Sciatic nerve (tissue), 2 donors: ENCODE data around the gene ASAP3. TPM values are rescaled to one million over a fixed set of nuclear protein-coding genes. Genes with fewer than 3 reads are reported as not detected.
"Not testable (repeated sequence)": the region's sequence is repeated elsewhere in the genome, so short reads cannot be mapped to it uniquely, and the experiment has no call there.

Experiments
- ATAC-seq: fragments of 200-7000 bp; cut with Tn5 transposase; one replicate; pipeline ENCODE4 v1.9.1; 2020; ENCODE audit warnings: mild to moderate bottlenecking, moderate library complexity
- DNase-seq: peaks from one replicate; pipeline ENCODE4 v3.0.0-alpha.2; 2020; ENCODE audit warnings: low spot score
- intact Hi-C: fragments of 100-400 bp; cut with DNase I; formaldehyde crosslinking; loops from one replicate; pipeline ENCODE4 v1.14.2; 2022
- total RNA-seq: library from RNA; stranded (reverse); fragmentation: NEBNext Ultra II Directional; extraction: Animal tissue kit (Norgen Biotek cat#: 25700); gene quantifications from one replicate; pipeline ENCODE4 v1.2.1, GENCODE V29; 2021
- donor health status: DM: no; HTN: no; CAD: no.
- donor health status: DM: no; HTN: no; CAD: no.

ASAP3 gene
- total RNA-seq, 1 donor from 2014 or later: 109 TPM

GRCh38 chr1:23385119-23385621 lies 98.8 kb downstream of the ASAP3 start:
- no peak for DNase-seq
- no peak for ATAC-seq
- intact Hi-C loops: no loop called here

- intact Hi-C loops: no loop called here
- ATAC-seq: no peak
- DNase-seq: peak; percentile 46
Observed at GRCh38 chr1:23384312-23385058, 99.5 kb downstream of the ASAP3 start.

DNA sequence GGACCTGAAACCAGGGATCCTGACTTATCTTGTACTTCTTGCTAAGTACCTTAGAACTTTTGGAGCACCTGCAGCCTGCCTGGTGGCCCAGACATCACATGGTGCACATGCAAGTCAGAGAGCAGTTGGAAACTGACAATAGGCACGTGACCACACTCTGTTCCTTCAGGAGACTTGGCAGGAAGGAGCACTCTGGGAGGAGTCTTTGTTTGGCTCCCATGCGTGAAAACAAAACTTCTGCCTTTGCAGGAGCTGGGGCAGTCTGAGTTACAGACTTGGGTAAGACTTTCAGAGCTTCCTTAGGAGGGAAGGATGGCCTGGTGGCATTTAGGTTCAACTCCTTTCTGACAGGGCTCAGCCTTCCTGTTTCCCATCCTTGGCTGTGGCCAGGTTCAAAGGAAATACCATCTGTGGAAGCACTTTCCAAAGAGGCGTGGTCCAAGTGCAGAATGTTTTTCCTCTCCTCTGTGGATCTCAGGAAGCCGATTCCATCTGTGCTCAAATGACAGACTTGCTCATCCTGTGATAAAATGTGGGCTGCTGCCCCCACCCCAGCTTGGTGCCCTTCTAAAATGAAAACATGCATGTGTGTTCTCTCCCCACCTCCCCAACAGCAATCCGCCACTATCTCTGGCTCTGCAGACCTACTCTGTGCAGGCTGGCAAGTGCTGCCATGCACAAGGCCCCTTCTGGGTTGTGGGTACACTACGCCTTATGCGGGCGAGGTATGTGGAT lies 100.2 kb downstream of the ASAP3 start:
- DNase-seq (peak; percentile 49), ATAC-seq (peak; percentile 44)
- intact Hi-C loops: no loop called here

DNA sequence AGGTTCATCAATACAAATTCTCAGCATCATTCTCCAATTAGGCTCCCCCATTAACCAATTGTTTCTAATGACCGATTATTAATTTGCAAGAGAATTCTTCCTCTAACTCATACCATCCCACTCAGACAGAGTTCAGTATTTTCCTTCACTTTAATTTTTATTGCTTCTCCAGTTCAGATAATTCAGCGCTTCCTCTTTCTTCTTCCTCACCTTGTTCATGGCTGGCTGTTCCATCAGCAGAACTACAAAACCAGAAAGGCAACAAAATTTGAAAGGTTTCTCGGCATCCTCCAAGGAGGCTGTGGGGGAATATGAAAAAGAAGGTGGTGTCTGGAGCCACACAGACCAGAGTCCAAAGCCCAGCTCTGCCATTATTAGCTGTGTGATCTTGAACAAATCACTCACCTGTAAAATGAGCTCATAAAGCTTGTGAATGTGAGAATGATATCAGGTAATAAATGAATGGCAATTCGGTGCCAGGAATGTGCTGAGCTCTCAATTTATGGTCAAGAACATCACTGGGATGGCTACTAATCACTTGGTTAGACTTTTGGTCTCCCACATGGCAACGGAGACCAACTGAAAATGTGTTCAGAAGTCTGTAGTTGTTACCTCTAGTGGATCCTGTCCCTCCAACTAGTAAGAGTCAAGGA lies 102.6 kb downstream of the ASAP3 start:
- ATAC-seq (no peak), DNase-seq (no peak)
- intact Hi-C loops: no loop called here

DNA sequence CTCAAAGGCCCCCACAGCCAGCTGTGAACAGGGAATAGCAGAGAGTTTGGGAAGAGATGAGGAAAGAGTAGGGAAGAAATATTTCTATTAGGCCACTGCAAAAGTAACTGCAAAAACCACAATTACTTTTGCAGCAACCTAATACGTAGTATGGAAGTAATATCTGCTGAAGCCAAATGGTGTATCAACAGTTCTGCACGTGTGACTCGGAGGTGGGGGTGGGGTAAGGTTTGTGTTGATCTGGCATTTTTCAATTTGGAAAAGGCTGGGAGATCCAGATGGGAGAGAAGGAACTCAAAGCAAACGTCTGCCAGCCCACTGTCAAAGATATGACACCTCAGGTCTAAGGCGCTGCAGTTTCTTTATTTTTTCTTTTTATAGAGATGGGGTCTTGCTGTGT lies 103.3 kb downstream of the ASAP3 start:
- DNase-seq: no peak
- no peak for ATAC-seq
- intact Hi-C loops: no loop called here

- ATAC-seq, DNase-seq, intact Hi-C loops: not testable (repeated sequence)
Observed at GRCh38 chr1:23380236-23380635, 103.7 kb downstream of the ASAP3 start.

Other genes with a start within 250 kb of the ASAP3 start
- gene HNRNPR, start 139.9 kb downstream of the ASAP3 start, total RNA-seq: 133 TPM
- 29.5 TPM for gene ZNF436, start 114.3 kb downstream of the ASAP3 start, total RNA-seq
- gene TCEA3, start 59.4 kb downstream of the ASAP3 start, total RNA-seq: 48.4 TPM
- gene E2F2, start 47.1 kb upstream of the ASAP3 start, total RNA-seq: 2.1 TPM
- gene ID3, start 75.3 kb upstream of the ASAP3 start, total RNA-seq: 289 TPM
- gene RPL11, start 207.6 kb upstream of the ASAP3 start, total RNA-seq: 1,008 TPM